Measurements from ENCODE around the gene SPEG. TPM values are rescaled to one million over a fixed set of nuclear protein-coding genes. Genes with fewer than 3 reads are reported as not detected.

The SPEG gene
- total and polyA plus RNA-seq, 2 donors (not counting 3 experiments of a cell fraction or from before 2014, with no cell fraction given), result 0.84 to 3.5 TPM

GRCh38 chr2:219521066-219521880 is 86.6 kb downstream of the SPEG start:
- no peak for FAIRE-seq
- Histone ChIP-seq H2AFZ (ENCODE audit: low read depth, low read length) (no peak overlapping the region), H3K4me3 (replicated peaks in 1 of 3; ENCODE audit: insufficient read depth in 1 of 3, low read depth in 1 of 3, low read length in 3 of 3) (no peak overlapping the region), H3K9ac (replicated peaks; ENCODE audit: extremely low read depth, insufficient read depth, low read length) (no peak overlapping the region), H3K79me2 (ENCODE audit: control insufficient read depth, insufficient read depth, low read length) (no peaks in the 10 kb centered on the region), H3K36me3 (ENCODE audit: control insufficient read depth in 2 of 2, extremely low read depth in 1 of 2, insufficient read depth in 2 of 2, low read length in 2 of 2) (no peaks in the 10 kb centered on the region), H3K27me3 (ENCODE audit: control insufficient read depth in 2 of 2, insufficient read depth in 2 of 2, low read length in 2 of 2) (peaks cover 53 to 66% of the 10 kb centered on the region in 2 experiments), H3K9me3 (replicated peaks; ENCODE audit: control insufficient read depth, insufficient read depth, low read length) (no peaks in the 10 kb centered on the region), H3K4me1 (ENCODE audit: control insufficient read depth, extremely low read depth, insufficient read depth, low read length) (no peaks in the 10 kb centered on the region), H4K20me1 (replicated peaks; ENCODE audit: control insufficient read depth, extremely low read depth, insufficient read depth, low read length) (no peaks in the 10 kb centered on the region), H3K9me1 (replicated peaks; ENCODE audit: control insufficient read depth, extremely low read depth, insufficient read depth, low read length) (no peaks in the 10 kb centered on the region), H3K4me2 (ENCODE audit: insufficient read depth, low read length) (no peak overlapping the region), H3K27ac (ENCODE audit: insufficient read depth, low read depth, low read length) (no peak overlapping the region)
- ChIA-PET POLR2A (no interaction called here), CTCF (interaction anchor here (0.9 to 5.3 kb wide), 12 partner anchors 9 to 118 kb away, joined by 3 to 86 read pairs (median 5); partner anchors contain the start of gene GMPPA)
- intact Hi-C loops (cut with micrococcal nuclease), result loop anchor here (1.0 to 2.0 kb wide), 2 partner anchors 12 to 44 kb away; no protein-coding TSS in a partner anchor
- peak; percentile 2 for TF ChIP-seq EZH2 (IDR thresholded peaks at IDR 0.05; ENCODE audit: borderline replicate concordance, low read depth, low read length, severe bottlenecking)
- TF ChIP-seq POLR2AphosphoS5 (IDR thresholded peaks at IDR 0.05; ENCODE audit: insufficient read depth, low read depth, low read length), result no peak
- peak; percentile 26 to 63 for TF ChIP-seq CTCF (IDR thresholded peaks at IDR 0.05; ENCODE audit: extremely low read depth in 1 of 2, insufficient read depth in 1 of 2, low read depth in 1 of 2, low read length in 2 of 2)
- no peak for TF ChIP-seq FOS (IDR thresholded peaks at IDR 0.05; ENCODE audit: borderline replicate concordance, insufficient read depth, low read length)
- TF ChIP-seq JUN (IDR thresholded peaks at IDR 0.05; ENCODE audit: borderline replicate concordance, insufficient read depth, insufficient read length, low read depth), result no peak
- dilution Hi-C loops (cut with MboI; ENCODE audit: extremely low pct_ligation_motif_present, low sequenced_read_pairs), result no loop called here
- no TSS peak for BruUV-seq (replicated peaks)
- DNase-seq (ENCODE audit: low read depth, low spot score), result no peak
